GM12878 (cell line): ENCODE data around the gene KHK. TPM values are rescaled to one million over a fixed set of nuclear protein-coding genes. Genes with fewer than 3 reads are reported as not detected.
A peak's percentile ranks its signal among the peaks of the same experiment; 100 is the strongest.

ENCODE experiments used
- ATF2 ChIP-seq: IDR thresholded peaks from 2 replicates; pipeline ENCODE4 v1.6.1; 2012; ENCODE audit warnings: low read length, inconsistent platforms
- BCL3 ChIP-seq: IDR thresholded peaks from 2 replicates; pipeline ENCODE4 v1.6.1; 2011; ENCODE audit warnings: borderline replicate concordance, low read depth, mild to moderate bottlenecking, moderate library complexity, low read length; ENCODE audit not compliant: insufficient read depth, poor library complexity, severe bottlenecking
- CBX3 ChIP-seq: fragments of 200-600 bp; sonication (generic); IDR thresholded peaks from 2 replicates; pipeline ENCODE4 v1.6.1; 2016; ENCODE audit warnings: low read depth, borderline replicate concordance
- CHD2 ChIP-seq: IDR thresholded peaks from 2 replicates; pipeline ENCODE4 v1.6.1; 2011; ENCODE audit warnings: low read depth, low read length, improper control_type of control experiment, borderline replicate concordance
- CREM ChIP-seq: IDR thresholded peaks from 2 replicates; pipeline ENCODE4 v1.6.1; 2014; ENCODE audit warnings: antibody characterized with exemption, low read depth
- FOXM1 ChIP-seq: IDR thresholded peaks from 2 replicates; pipeline ENCODE4 v1.6.1; 2012; ENCODE audit warnings: low read depth, mild to moderate bottlenecking, inconsistent platforms, low read length, moderate library complexity
- HDGF ChIP-seq: fragments of 450-650 bp; IDR thresholded peaks from 2 replicates; pipeline ENCODE4 v1.6.1; 2016; ENCODE audit warnings: antibody characterized with exemption
- JUND ChIP-seq: IDR thresholded peaks from 2 replicates; pipeline ENCODE4 v1.6.1; 2012; ENCODE audit warnings: low read depth, mild to moderate bottlenecking, low read length, improper control_type of control experiment, moderate library complexity
- KLF5 ChIP-seq: fragments of 450-650 bp; IDR thresholded peaks from 2 replicates; pipeline ENCODE4 v1.6.1; 2014; ENCODE audit warnings: mild to moderate bottlenecking; ENCODE audit not compliant: partially characterized antibody
- PAX5 ChIP-seq: IDR thresholded peaks from 2 replicates; pipeline ENCODE4 v1.6.1; 2011; ENCODE audit warnings: low read depth, low read length, borderline replicate concordance
- POLR2AphosphoS2 ChIP-seq: IDR thresholded peaks from 2 replicates; pipeline ENCODE4 v1.6.1; 2011; ENCODE audit warnings: low read depth, mild to moderate bottlenecking, low read length, improper control_type of control experiment, moderate library complexity
- PRDM15 ChIP-seq: fragments of 450-650 bp; formaldehyde crosslinking; IDR thresholded peaks from 2 replicates; pipeline ENCODE4 v1.4.0; 2020; ENCODE audit warnings: mild to moderate bottlenecking, moderate library complexity
- SKIL ChIP-seq: fragments of 450-650 bp; IDR thresholded peaks from 2 replicates; pipeline ENCODE4 v1.6.1; 2017; ENCODE audit warnings: mild to moderate bottlenecking, low read depth, inconsistent platforms; ENCODE audit not compliant: poor library complexity, severe bottlenecking
- SMARCA5 ChIP-seq: fragments of 450-650 bp; IDR thresholded peaks from 2 replicates; pipeline ENCODE4 v1.6.1; 2017; ENCODE audit warnings: mild to moderate bottlenecking
- SREBF1 ChIP-seq: IDR thresholded peaks from 2 replicates; pipeline ENCODE4 v1.6.1; 2012; ENCODE audit warnings: mild to moderate bottlenecking, low read length
- SREBF2 ChIP-seq: IDR thresholded peaks from 2 replicates; pipeline ENCODE4 v1.6.1; 2012; ENCODE audit warnings: mild to moderate bottlenecking, low read length
- ZBTB40 ChIP-seq: fragments of 450-650 bp; IDR thresholded peaks from 2 replicates; pipeline ENCODE4 v1.6.1; 2016; ENCODE audit warnings: mild to moderate bottlenecking, moderate library complexity, borderline replicate concordance
- polyA plus RNA-seq, 11 experiments: library from polyadenylated mRNA; depleted of rRNA in 4 of 11; unstranded in 6 of 11; stranded (reverse) in 5 of 11; fragments of >200 nt; fragmentation: Nextera tagmentation in 4 of 11; fragmentation: Illumina TruSeq in 1 of 11; extraction: Ambion mirVana in 4 of 11; extraction: Trizol in 1 of 11; gene quantifications; 1 replicate in 1 of 11; 2 replicates in 10 of 11; pipeline versions ENCODE4 v1.2.1 to v1.2.3, GENCODE V29; 2011 to 2016; ENCODE audit warnings: inconsistent platforms in 2 of 11, missing spikeins in 2 of 11, low read depth in 1 of 11
- total RNA-seq, 4 experiments: library from RNA; depleted of rRNA in 3 of 4; stranded (reverse); fragments of >200 nt in 3 of 4; fragmentation: Illumina TruSeq in 1 of 4; extraction: Trizol in 1 of 4; gene quantifications; 2 replicates each; pipeline versions ENCODE4 v1.2.1 to v1.2.3, GENCODE V29; 2013 to 2021

The KHK gene
- total and polyA plus RNA-seq, 10 of the 15 experiments (the other 5 are each of a cell fraction or from before 2014, with no cell fraction given), result 0.31 to 11.8 (median 3.9) TPM

- TF ChIP-seq PRDM15 (CRISPR knock-in tag) (no peak), CBX3 (no peak), ATF2 (no peak), FOXM1 (0 out of 2 replicates have a peak, but pooled peaks have one; percentile 13), BCL3 (no peak), ZBTB40 (peak; percentile 79), HDGF (no peak), SREBF1 (no peak), SKIL (no peak), SREBF2 (no peak), JUND (no peak), SMARCA5 (no peak; the same call in none of the 2 replicates), CHD2 (peak; percentile 35), KLF5 (no peak), POLR2AphosphoS2 (peak; percentile 81), PAX5 (no peak), CREM (peak; percentile 79)
These were observed 15.1 kb upstream of the KHK start, which contains the start of gene OST4 (continued) for GRCh38 chr2:27071277-27071989.
